A549 treated with RU486 at 1 μM for 4 hours (cell line): Measurements from ENCODE around the gene CMTR2. TPM values are rescaled to one million over a fixed set of nuclear protein-coding genes. Genes with fewer than 3 reads are reported as not detected.

ENCODE experiments used
- total RNA-seq: library from RNA; stranded (reverse); fragments of 200-300 nt; extraction: Qiagen RNA extraction; gene quantifications from 5 replicates; pipeline ENCODE4 v1.2.3, GENCODE V29; 2022; ENCODE audit warnings: low read depth

The CMTR2 gene, protein sequence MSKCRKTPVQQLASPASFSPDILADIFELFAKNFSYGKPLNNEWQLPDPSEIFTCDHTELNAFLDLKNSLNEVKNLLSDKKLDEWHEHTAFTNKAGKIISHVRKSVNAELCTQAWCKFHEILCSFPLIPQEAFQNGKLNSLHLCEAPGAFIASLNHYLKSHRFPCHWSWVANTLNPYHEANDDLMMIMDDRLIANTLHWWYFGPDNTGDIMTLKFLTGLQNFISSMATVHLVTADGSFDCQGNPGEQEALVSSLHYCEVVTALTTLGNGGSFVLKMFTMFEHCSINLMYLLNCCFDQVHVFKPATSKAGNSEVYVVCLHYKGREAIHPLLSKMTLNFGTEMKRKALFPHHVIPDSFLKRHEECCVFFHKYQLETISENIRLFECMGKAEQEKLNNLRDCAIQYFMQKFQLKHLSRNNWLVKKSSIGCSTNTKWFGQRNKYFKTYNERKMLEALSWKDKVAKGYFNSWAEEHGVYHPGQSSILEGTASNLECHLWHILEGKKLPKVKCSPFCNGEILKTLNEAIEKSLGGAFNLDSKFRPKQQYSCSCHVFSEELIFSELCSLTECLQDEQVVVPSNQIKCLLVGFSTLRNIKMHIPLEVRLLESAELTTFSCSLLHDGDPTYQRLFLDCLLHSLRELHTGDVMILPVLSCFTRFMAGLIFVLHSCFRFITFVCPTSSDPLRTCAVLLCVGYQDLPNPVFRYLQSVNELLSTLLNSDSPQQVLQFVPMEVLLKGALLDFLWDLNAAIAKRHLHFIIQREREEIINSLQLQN
- total RNA-seq, result 5.2 to 14.7 TPM (median 13.6 TPM) in 5 replicates

DNA sequence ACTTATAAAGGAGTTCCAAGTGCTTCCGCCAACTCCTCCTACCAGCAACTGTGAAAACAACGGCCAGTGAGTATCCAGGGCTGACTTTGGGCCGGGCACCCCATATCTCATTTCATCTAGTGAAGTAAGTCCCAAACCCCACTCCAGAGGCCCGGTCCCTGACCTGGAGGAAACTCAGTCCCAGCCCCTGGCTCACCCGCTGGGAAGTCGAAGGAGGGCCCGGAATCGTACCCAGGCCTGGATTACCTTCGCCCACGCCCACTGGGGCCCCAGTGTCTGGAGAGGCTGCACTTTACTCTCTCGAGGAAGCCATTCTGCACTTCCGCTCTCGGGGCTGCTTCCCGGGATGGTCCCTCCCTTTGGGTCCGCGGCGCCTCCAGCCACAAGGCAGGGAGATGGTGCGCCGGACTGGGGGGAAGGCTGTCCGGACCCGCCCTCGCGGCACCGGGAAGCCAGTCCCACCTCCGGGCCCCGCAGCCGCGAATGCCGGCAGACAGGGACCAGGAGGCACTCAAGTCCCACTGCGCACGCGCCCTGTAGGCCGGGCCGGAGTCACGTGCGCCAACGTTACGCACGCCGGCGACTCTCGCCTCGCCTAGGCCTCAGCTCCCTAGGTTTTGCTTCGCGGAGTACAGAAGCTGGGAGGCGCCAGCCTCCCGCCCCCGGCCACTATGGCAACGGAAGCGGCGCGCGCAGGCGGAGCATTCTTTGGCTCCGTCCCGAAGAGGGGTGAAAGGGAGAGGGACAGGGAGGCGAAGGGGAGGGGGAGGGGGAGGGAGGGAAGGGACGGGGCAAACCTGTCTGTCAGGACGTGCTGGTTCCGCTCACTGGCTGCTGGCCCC, at the start of gene CMTR2:
Gene CMTR2, minus strand, starts transcription at position 513 of the 842 bp plus-strand sequence. CDS start 3,482 bp downstream, outside the sequence.

Other genes starting within 250 kb of the CMTR2 start
- gene HYDIN, start 58.7 kb downstream of the CMTR2 start, total RNA-seq, result 0.23 to 0.47 TPM (median 0.36 TPM) in 5 replicates
- 6.7 to 9.8 TPM (median 7.3 TPM) in 5 replicates for gene CALB2, start 69.3 kb upstream of the CMTR2 start, total RNA-seq
- not detected in 5 replicates for gene TLE7, start 152.7 kb upstream of the CMTR2 start, total RNA-seq
- gene ZNF23, start 172.8 kb upstream of the CMTR2 start, total RNA-seq, result 4.5 to 8.2 TPM (median 5.1 TPM) in 5 replicates
- 1.6 to 3.9 TPM (median 1.8 TPM) in 5 replicates for gene ZNF19, start 199.9 kb upstream of the CMTR2 start, total RNA-seq
- gene CHST4, start 237.0 kb upstream of the CMTR2 start, total RNA-seq, result 0.05 to 0.08 TPM in 2 of 5 replicates, not detected in the others